Naive B cell (primary cell): Measurements from ENCODE around the gene LRRC4C. TPM values are rescaled to one million over a fixed set of nuclear protein-coding genes. Genes with fewer than 3 reads are reported as not detected.

Experiments used
- ATAC-seq, 2 donors: fragments of 150-1000 bp; cut with Tn5 transposase; 2 replicates each; pipeline ENCODE4 v1.10.0; 2021; ENCODE audit warnings: low read depth in 2 of 2, mild to moderate bottlenecking in 2 of 2, moderate library complexity in 2 of 2
- DNase-seq: peaks from one replicate; pipeline ENCODE4 v3.0.0; 2022
- H3K27ac Mint-ChIP-seq, 6 donors: one replicate each; pipeline ENCODE4 v1.8.0; 2020 to 2022; ENCODE audit warnings: mild to moderate bottlenecking in 6 of 6, mixed read lengths in 6 of 6, moderate library complexity in 5 of 6, inconsistent platforms in 2 of 6
- H3K27me3 Mint-ChIP-seq, 3 donors: one replicate each; pipeline ENCODE4 v1.8.0; 2021 to 2022; ENCODE audit warnings: mixed read lengths in 3 of 3, mild to moderate bottlenecking in 1 of 3
- H3K36me3 Mint-ChIP-seq, 2 donors: one replicate each; pipeline ENCODE4 v1.8.0; 2020 to 2022; ENCODE audit warnings: mixed read lengths in 2 of 2, inconsistent platforms in 1 of 2, mild to moderate bottlenecking in 1 of 2
- H3K4me1 Mint-ChIP-seq, 3 donors: one replicate each; pipeline ENCODE4 v1.8.0; 2020 to 2022; ENCODE audit warnings: mixed read lengths in 3 of 3, inconsistent platforms in 1 of 3, mild to moderate bottlenecking in 1 of 3, moderate library complexity in 1 of 3
- H3K4me3 Mint-ChIP-seq, 8 donors: one replicate each; pipeline ENCODE4 v1.8.0; 2020 to 2022; ENCODE audit warnings: mild to moderate bottlenecking in 8 of 8, mixed read lengths in 8 of 8, moderate library complexity in 8 of 8, inconsistent platforms in 2 of 8
- H3K9me3 Mint-ChIP-seq, 7 donors: one replicate each; pipeline ENCODE4 v1.8.0; 2020 to 2022; ENCODE audit warnings: mixed read lengths in 7 of 7, mild to moderate bottlenecking in 5 of 7, inconsistent platforms in 2 of 7, moderate library complexity in 1 of 7
- polyA plus RNA-seq, 6 donors: library from polyadenylated mRNA; unstranded; fragments of 300-500 nt; fragmentation: Illumina TruSeq; gene quantifications; one replicate each; pipeline ENCODE4 v1.2.3, GENCODE V29; 2021; ENCODE audit warnings: low read depth in 6 of 6

LRRC4C gene
- polyA plus RNA-seq, 6 donors from 2014 or later = not detected

DNA sequence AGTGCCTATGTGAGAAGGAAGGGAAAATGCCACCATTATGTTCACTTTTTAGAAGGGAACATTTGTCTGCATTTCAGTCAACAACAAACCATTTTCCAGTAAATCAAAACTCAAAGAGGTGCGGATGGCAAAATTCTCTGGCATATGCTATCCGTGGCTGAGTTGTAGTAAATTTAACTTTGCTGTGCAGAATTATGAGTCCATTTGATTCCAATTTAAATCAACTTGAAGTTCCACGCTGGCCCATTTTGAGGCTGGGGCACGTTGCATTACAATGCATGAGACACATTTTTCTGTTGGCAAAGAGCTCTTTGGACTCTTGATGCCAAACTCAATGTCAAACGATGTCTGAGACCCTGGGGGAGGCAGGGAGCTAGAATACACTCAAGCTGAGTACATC lies 211.8 kb downstream of the LRRC4C start:
- Mint-ChIP-seq H3K27ac (no peak overlapping the region), H3K4me3 (no peak overlapping the region), H3K9me3 (peaks cover 0 to 18% (median 8%) of the 10 kb centered on the region in 7 donors), H3K27me3 (no peaks in the 10 kb centered on the region), H3K36me3 (no peaks in the 10 kb centered on the region), H3K4me1 (no peaks in the 10 kb centered on the region)
- ATAC-seq (no peak), DNase-seq (no peak)

DNA sequence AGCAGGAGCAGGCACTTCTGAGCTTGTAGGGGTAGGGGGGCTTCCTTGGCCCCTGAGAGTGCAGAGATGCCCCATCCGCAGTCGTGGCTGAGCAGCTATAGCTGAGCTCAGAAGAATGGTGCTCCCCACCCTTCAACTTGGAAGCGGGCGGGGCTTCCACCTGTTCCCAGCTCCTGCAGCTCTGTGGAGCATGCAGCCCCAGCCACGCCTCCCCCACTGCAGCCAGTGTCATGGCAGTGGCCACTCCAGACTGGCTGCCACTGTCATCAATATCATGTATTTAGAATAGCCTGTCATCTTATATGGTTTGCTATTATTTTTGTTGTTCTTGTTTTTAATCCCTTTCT lies 213.1 kb downstream of the LRRC4C start:
- ATAC-seq (no peak), DNase-seq (no peak)
- Mint-ChIP-seq H3K4me3 (no peak overlapping the region), H3K4me1 (no peaks in the 10 kb centered on the region), H3K27me3 (no peaks in the 10 kb centered on the region), H3K27ac (no peak overlapping the region), H3K36me3 (no peaks in the 10 kb centered on the region), H3K9me3 (peaks cover 0 to 18% (median 8%) of the 10 kb centered on the region in 7 donors)

DNA sequence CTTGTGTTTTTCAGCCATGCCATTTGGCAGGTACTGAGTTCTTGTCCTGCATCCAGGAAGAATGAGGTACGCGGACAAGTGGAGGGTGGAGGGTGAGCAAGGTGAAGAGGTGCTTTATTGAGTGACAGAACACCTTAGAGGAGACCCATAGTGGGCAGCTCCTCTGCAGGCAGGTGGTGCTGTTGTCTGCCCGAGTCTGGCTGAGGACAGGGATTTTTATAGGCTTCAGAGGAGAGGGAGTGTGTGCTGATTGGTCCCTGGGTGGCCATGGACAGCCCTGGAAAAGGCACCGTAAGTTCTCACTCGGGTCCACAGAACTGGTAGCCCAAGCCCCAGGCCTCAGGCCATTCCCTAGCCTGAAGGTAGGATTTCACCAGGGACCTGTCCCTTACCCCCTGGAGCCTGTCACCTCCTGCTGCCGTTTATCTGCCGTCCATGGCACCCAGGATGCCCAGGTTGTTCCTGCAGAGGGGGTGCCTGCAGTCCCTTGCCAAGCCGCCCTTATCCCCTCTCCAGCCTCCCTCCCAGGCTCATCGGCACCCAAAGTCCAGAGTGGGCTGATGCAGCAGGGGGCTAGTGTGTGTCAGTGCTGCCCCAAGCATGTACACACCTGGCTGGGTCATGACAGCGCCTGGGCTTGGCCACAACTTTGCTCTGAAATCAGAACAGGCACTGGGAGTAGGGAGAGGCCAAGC lies 213.6 kb downstream of the LRRC4C start:
- Mint-ChIP-seq H3K27ac (no peak overlapping the region), H3K36me3 (no peaks in the 10 kb centered on the region), H3K27me3 (no peaks in the 10 kb centered on the region), H3K9me3 (peaks cover 0 to 18% (median 5%) of the 10 kb centered on the region in 7 donors), H3K4me3 (peak overlapping the region in 1 of 8 donors; percentile 4), H3K4me1 (no peaks in the 10 kb centered on the region)
- no peak for ATAC-seq
- DNase-seq = no peak

DNA sequence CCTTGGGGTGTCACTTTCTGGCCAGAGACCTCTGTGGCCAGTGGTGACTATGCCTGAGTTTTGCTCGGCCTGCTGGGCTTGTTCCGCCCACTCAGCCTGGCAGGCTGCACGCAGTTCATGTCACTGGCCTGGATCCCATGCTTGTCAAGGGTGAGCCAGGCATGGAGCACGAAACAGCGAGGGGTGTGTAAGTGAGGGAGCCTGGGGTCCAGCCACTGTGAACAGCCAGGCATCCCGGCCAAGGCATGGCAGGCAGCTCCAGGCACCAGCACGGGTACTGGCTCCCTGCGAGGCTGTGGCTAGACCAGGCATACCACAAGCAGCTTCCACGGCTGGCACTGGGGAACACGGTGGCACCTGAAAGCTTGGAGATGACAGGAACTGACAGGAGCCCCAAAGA lies 214.3 kb downstream of the LRRC4C start:
- ATAC-seq (no peak), DNase-seq (no peak)
- no peaks in the 10 kb centered on the region for H3K36me3 Mint-ChIP-seq
- H3K4me1 Mint-ChIP-seq = no peaks in the 10 kb centered on the region
- no peak overlapping the region for H3K27ac Mint-ChIP-seq
- peaks cover 0 to 18% (median 5%) of the 10 kb centered on the region in 7 donors for H3K9me3 Mint-ChIP-seq
- no peak overlapping the region for H3K4me3 Mint-ChIP-seq
- H3K27me3 Mint-ChIP-seq = no peaks in the 10 kb centered on the region

DNA sequence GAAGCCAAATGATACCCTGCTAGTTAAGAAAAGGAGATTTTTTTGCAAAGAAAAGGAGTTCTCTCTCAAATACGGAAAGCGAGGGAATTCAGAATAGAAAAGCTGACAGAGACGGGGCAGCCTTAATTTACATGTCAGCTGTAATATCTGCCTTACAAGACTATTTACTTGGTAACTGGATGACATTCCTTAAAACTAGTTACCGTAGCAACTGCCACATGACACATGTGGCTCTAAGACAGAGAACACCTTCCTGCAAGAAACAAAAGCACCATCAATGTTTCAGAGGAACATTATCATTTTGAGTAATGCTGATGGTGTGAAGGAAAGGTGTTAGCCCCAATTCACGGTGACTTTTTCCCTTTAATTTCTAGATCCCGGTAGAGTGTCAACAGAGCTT lies 222.1 kb downstream of the LRRC4C start:
- no peak for ATAC-seq
- Mint-ChIP-seq H3K4me1 (no peaks in the 10 kb centered on the region), H3K27me3 (no peaks in the 10 kb centered on the region), H3K36me3 (no peaks in the 10 kb centered on the region), H3K27ac (no peak overlapping the region), H3K9me3 (peaks cover 0 to 4% (median 0%) of the 10 kb centered on the region in 7 donors), H3K4me3 (no peak overlapping the region)
- no peak for DNase-seq

DNA sequence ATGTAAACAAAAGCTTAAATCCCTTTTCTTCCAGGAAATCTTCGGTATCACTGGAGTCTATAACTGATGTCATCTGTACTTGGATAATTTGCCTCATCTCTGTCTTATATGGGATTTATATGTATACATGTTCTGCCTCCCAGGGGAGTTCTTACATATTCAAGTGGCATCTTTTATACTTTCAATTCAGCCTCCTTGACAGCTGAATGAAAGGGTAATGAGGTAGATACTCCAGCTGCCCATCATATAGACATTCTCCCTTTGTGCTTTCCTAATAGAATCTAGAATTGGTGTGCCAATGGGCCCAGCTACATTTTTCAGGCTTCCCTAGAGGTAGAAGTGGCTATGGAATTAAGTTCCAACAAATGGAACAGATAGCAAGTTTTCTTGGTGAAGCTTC lies 223.8 kb downstream of the LRRC4C start:
- Mint-ChIP-seq H3K4me1 (no peaks in the 10 kb centered on the region), H3K9me3 (peaks cover 0 to 5% (median 0%) of the 10 kb centered on the region in 7 donors), H3K4me3 (no peak overlapping the region), H3K36me3 (no peaks in the 10 kb centered on the region), H3K27ac (no peak overlapping the region), H3K27me3 (no peaks in the 10 kb centered on the region)
- ATAC-seq (no peak), DNase-seq (no peak)

DNA sequence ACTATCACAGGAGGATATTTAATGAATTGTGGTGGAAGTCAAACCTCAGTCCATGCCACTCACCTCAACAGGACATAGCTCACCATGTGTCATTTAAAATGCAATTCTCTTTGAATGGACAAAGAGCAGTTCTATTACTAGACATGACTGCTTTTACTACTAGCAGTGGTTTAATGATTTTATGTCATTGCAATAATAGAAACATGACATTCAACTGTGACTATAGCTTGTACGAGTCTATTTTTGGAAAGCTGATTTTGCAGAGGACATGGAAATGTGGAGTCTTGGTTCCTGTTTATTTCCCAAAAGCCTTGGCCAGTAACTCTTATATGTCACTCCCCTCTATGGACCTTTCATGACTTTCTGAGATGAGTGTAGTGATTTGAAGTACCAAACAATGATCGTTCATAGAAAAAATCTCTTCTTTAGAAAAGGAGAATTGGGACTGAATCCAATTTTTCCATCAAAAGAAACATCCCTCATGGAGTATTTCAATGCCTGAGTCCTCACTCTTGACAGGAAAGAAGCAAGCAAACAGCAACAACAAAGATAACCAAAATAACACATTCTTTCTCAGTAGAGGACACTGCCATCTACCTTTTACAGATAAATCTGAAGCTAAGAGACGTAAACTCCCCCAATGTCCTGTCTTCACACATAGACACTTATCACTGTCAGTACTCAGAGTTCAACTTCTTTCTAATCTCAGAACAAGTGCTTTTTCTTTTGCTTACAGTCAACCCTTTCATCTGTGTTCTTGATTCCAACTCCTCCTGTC lies 233.4 kb downstream of the LRRC4C start:
- H3K36me3 Mint-ChIP-seq = no peaks in the 10 kb centered on the region
- ATAC-seq = no peak
- H3K4me1 Mint-ChIP-seq = no peaks in the 10 kb centered on the region
- no peak overlapping the region for H3K27ac Mint-ChIP-seq
- H3K27me3 Mint-ChIP-seq = no peaks in the 10 kb centered on the region
- H3K9me3 Mint-ChIP-seq = peaks cover 0 to 12% (median 2%) of the 10 kb centered on the region in 7 donors
- no peak overlapping the region for H3K4me3 Mint-ChIP-seq
- DNase-seq = no peak

DNA sequence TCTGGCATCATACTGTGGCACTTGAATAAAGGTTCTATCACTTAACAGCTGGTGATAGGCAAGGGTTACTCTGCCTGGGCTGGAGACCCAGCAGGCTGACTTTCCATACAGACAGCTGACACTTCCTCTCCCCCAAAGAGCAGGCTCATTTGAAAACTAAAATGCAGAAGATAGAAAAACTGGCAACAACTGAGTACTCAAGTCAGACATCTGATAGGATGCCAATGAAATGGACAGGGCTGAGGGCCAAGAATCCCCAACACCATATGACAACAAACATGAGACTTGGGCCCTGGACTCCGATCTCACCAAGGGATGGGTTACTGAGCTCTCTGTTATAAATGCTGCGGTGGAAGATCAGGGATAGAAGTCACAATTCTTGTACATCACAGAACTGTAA lies 237.2 kb downstream of the LRRC4C start:
- no peaks in the 10 kb centered on the region for H3K4me1 Mint-ChIP-seq
- no peaks in the 10 kb centered on the region for H3K27me3 Mint-ChIP-seq
- H3K36me3 Mint-ChIP-seq = no peaks in the 10 kb centered on the region
- ATAC-seq = no peak
- no peak for DNase-seq
- H3K4me3 Mint-ChIP-seq = no peak overlapping the region
- no peak overlapping the region for H3K27ac Mint-ChIP-seq
- H3K9me3 Mint-ChIP-seq = peaks cover 0 to 13% (median 2%) of the 10 kb centered on the region in 7 donors

DNA sequence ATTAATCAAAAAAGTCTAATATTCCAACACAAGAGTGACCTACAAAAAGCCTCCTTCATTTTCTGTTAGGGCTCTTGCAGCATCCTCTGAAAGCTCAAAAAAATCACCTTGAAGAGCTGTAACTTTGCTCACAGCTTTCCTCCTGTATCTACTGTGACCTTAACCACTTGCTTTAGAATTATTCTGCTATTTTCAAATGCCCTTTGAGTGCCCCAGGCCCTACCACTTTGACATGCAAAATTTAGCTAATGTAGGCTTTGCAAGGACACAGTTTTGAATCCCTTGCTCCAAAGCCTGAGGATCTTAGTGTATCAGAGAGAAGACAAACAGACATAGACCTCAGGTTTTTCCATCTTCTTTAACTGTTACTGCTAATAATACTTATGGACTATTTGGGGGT lies 253.1 kb downstream of the LRRC4C start:
- Mint-ChIP-seq H3K27ac (no peak overlapping the region), H3K9me3 (peaks cover 0 to 17% (median 0%) of the 10 kb centered on the region in 7 donors), H3K4me1 (no peaks in the 10 kb centered on the region), H3K4me3 (no peak overlapping the region), H3K27me3 (no peaks in the 10 kb centered on the region), H3K36me3 (no peaks in the 10 kb centered on the region)
- DNase-seq (no peak), ATAC-seq (no peak)

DNA sequence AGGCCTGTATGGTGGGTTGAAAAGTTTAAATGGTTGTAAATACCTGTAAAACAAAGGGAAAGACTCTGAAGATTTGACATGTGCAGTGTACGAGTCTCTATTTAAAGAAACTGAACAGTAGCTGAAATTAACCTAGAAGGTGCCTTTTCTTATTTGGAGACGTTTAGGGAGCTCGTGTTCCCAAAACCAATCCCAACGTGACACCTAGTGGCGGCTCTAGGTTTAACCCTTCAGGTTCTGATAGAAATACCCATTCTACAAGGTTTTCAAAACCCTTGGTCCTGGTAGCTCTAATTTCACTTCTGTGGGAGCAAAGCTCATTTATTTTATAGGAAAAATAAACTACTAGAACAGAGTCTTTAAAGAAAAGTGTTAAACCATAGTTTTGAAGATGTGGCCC lies 258.3 kb downstream of the LRRC4C start:
- Mint-ChIP-seq H3K9me3 (peaks cover 0 to 19% (median 2%) of the 10 kb centered on the region in 7 donors), H3K4me1 (no peaks in the 10 kb centered on the region), H3K27me3 (no peaks in the 10 kb centered on the region), H3K36me3 (no peaks in the 10 kb centered on the region), H3K4me3 (no peak overlapping the region), H3K27ac (no peak overlapping the region)
- DNase-seq (no peak), ATAC-seq (no peak)

DNA sequence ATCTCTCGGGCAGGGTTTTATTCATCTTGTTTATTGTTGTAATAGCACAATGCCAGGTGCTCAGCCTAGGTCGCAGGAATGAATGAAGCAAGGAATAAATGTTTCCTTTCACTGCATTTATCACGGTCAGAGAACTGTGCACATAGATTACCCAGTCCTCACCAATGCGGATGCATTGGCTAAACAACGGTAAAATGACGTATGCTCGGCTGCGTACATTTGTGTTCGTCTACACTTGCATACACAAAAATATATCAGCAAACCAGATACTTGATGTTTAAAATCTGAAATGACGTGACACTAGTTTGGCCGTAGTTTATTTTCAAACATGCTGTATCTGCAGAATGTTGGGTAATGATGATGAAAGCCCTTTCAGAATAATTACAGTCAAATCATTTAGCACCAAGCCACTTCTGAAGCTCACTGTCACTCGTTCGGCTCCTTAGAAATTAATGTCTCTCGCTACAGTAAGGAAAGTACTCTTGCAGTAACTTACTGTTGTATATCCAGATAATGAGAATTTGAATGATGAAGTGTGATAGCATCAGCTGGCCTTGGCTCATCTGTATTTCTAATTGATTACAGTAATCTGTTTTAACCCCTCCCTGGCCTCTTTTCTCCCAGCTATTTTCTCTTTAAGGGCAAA lies 268.9 kb downstream of the LRRC4C start:
- Mint-ChIP-seq H3K27me3 (no peaks in the 10 kb centered on the region), H3K36me3 (no peaks in the 10 kb centered on the region), H3K4me3 (no peak overlapping the region), H3K27ac (no peak overlapping the region), H3K4me1 (no peaks in the 10 kb centered on the region), H3K9me3 (peaks cover 2 to 13% (median 4%) of the 10 kb centered on the region in 7 donors)
- DNase-seq (no peak), ATAC-seq (no peak)

DNA sequence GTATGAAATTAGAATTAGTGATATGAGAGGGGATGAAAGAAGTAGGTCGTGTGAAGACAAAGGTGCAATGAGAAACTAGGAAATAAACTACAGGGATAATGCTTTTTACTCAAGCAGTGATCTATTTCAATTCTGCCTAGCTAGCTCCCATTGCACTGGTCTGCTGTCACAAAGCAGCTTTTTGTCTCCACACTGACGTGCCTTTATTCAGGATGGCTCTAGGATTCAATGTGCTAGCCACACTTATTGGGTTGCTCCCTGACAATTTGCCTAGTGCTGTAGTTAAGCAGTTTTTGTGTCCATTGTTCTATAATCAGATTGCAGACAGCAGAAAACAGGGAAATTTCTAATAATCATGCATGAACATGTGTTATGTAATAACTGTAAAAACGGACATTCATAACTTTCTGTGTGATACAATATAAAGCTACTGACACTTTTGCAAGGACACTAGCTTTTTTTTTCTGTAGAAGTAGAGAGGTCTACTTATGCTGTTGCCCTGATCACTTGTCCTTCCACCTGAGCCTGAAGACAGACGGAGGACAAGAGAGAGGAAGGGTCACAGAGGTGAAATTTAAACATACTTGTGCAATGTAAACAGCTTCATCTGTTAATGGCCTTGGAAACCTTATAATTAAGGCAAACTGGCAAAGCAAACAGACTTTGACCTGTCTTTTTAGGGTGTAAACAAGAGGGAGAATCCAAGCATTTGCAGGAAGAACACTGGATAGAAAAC lies 269.6 kb downstream of the LRRC4C start:
- no peaks in the 10 kb centered on the region for H3K27me3 Mint-ChIP-seq
- no peak for ATAC-seq
- no peak for DNase-seq
- no peaks in the 10 kb centered on the region for H3K4me1 Mint-ChIP-seq
- no peaks in the 10 kb centered on the region for H3K36me3 Mint-ChIP-seq
- H3K9me3 Mint-ChIP-seq = peaks cover 0 to 13% (median 5%) of the 10 kb centered on the region in 7 donors
- H3K4me3 Mint-ChIP-seq = no peak overlapping the region
- H3K27ac Mint-ChIP-seq = no peak overlapping the region

DNA sequence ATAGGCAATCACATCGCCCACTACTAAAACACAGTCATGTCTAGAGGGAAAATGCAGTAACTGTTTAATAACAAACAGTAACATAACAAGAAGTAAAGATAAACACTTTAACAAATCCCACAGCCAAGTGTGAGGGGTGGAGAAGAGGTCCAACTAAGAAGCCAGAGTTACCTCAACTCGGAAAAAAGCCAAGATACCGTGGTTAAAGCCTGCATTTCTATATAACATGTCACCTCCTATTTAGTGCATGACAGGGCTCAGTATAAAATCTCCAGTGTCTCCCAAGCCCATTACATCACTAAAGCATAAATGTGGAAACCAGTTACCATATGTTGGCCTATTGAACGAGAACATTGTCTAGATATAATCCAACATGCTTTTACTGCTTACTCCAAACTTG lies 281.7 kb downstream of the LRRC4C start:
- H3K4me1 Mint-ChIP-seq = no peaks in the 10 kb centered on the region
- no peaks in the 10 kb centered on the region for H3K27me3 Mint-ChIP-seq
- H3K9me3 Mint-ChIP-seq = peaks cover 0 to 13% (median 7%) of the 10 kb centered on the region in 7 donors
- no peaks in the 10 kb centered on the region for H3K36me3 Mint-ChIP-seq
- no peak overlapping the region for H3K4me3 Mint-ChIP-seq
- no peak for DNase-seq
- H3K27ac Mint-ChIP-seq = no peak overlapping the region
- no peak for ATAC-seq
